ENCODE data around the gene GLRX5. TPM values are rescaled to one million over a fixed set of nuclear protein-coding genes. Genes with fewer than 3 reads are reported as not detected.

The GLRX5 gene
- total and polyA plus RNA-seq, 2 donors from 2014 or later, result 46.7 to 124 TPM

DNA sequence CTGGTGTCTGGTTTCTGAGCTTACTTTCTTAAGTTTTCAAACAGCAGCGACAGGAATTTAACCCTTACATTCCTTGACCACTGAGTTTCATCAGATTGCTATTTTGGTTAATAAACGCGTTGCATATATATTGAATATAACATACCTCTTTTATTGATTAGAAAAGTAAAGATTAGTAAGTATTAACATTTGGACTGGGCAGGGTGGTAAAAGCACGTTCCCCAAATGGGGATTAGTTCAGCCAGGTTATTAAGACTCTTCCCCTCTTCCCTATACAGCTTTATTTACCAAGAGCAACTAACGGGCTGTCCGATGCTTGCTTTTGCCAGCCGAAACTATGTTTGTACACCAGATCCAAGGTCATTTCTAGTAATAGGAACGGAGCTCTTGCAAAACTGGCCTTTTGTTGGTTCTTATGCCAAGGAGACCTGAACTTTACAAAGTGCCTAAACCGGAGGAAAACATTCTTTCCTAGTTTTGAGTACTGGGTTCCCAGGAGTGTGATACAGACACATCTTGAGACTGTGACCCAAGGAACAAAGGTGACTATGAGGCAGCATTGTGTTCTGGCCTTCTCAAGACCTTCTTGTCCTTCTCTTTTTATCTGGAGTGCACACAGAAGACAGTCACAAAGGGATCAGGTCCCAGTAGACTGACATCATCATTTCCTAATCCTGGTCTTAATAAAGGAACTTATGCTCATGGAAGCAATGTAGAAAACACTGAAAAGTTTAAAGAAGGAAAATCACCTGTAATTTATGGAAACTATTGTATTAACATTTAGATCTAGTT is 2.6 kb downstream of the GLRX5 start:
- DNase-seq (no peak), FAIRE-seq (no peak)
- H3K4me3 ChIP-seq (ENCODE audit: low read length in 3 of 3), result peak overlapping the region in 1 of 3 donors; percentile 78
- no peaks in the 10 kb centered on the region for H3K27me3 ChIP-seq (ENCODE audit: control insufficient read depth, insufficient read depth, low read length)
- no peaks in the 10 kb centered on the region for H3K36me3 ChIP-seq (ENCODE audit: control insufficient read depth in 2 of 3, insufficient read depth in 3 of 3, low read length in 3 of 3)
- peak overlapping the region in 1 of 3 donors; percentile 13 for H3K9ac ChIP-seq (ENCODE audit: low read length in 3 of 3)
- TF ChIP-seq, protein P1, sequence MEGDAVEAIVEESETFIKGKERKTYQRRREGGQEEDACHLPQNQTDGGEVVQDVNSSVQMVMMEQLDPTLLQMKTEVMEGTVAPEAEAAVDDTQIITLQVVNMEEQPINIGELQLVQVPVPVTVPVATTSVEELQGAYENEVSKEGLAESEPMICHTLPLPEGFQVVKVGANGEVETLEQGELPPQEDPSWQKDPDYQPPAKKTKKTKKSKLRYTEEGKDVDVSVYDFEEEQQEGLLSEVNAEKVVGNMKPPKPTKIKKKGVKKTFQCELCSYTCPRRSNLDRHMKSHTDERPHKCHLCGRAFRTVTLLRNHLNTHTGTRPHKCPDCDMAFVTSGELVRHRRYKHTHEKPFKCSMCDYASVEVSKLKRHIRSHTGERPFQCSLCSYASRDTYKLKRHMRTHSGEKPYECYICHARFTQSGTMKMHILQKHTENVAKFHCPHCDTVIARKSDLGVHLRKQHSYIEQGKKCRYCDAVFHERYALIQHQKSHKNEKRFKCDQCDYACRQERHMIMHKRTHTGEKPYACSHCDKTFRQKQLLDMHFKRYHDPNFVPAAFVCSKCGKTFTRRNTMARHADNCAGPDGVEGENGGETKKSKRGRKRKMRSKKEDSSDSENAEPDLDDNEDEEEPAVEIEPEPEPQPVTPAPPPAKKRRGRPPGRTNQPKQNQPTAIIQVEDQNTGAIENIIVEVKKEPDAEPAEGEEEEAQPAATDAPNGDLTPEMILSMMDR (IDR thresholded peaks at IDR 0.05; ENCODE audit: borderline replicate concordance, extremely low read depth, insufficient read depth), result no peak
- H3K4me1 ChIP-seq (ENCODE audit: control insufficient read depth in 2 of 3, insufficient read depth in 2 of 3, low read depth in 1 of 3, low read length in 3 of 3), result peaks cover 4 to 30% (median 23%) of the 10 kb centered on the region in 3 donors
- intact Hi-C loops (cut with DNase I), result no loop called here
- H3K9me3 ChIP-seq (ENCODE audit: control insufficient read depth in 2 of 3, insufficient read depth in 1 of 3, low read length in 3 of 3), result no peaks in the 10 kb centered on the region
- no peak overlapping the region for H3K27ac ChIP-seq (ENCODE audit: low read depth in 2 of 2, low read length in 2 of 2)

DNA sequence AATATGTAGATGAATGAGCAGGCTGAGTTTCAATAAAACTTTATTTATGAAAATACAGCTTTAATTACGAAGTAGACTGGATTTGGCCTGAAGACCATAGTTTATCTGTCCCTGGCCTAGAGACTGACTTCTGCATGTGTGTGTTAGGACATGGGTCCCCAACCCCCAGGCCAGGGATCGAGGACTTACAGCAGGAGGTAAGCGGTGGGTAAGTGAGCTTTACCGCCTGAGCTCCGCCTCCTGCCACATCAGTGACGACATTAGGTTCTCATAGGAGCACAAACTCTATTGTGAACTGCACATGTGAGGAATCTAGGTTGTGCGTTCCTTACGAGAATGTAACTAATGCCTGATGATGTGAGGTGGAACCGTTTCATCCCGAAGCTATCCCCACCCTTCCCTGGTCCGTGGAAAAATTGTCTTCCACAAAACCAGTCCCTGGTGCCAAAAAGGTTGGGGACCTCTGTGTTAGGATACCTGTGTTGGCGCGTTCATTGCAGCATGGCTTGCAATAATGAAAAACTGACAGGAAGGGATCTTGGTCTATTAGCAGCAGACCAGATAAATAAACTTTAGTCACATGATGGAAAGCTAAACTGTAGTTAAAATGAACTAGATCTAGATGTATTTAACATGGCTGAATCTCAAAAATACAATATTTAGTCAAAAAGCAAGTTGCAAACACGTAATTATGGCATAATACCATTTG is 4.1 kb downstream of the GLRX5 start:
- DNase-seq (no peak), FAIRE-seq (no peak)
- no peaks in the 10 kb centered on the region for H3K27me3 ChIP-seq (ENCODE audit: control insufficient read depth, insufficient read depth, low read length)
- intact Hi-C loops (cut with DNase I), result no loop called here
- no peak overlapping the region for H3K4me3 ChIP-seq (ENCODE audit: low read length in 3 of 3)
- no peak overlapping the region for H3K27ac ChIP-seq (ENCODE audit: low read depth in 2 of 2, low read length in 2 of 2)
- H3K36me3 ChIP-seq (ENCODE audit: control insufficient read depth in 2 of 3, insufficient read depth in 3 of 3, low read length in 3 of 3), result no peaks in the 10 kb centered on the region
- peaks cover 4 to 17% (median 10%) of the 10 kb centered on the region in 3 donors for H3K4me1 ChIP-seq (ENCODE audit: control insufficient read depth in 2 of 3, insufficient read depth in 2 of 3, low read depth in 1 of 3, low read length in 3 of 3)
- no peak overlapping the region for H3K9ac ChIP-seq (ENCODE audit: low read length in 3 of 3)
- TF ChIP-seq, protein P1 (IDR thresholded peaks at IDR 0.05; ENCODE audit: borderline replicate concordance, extremely low read depth, insufficient read depth), result no peak
- no peaks in the 10 kb centered on the region for H3K9me3 ChIP-seq (ENCODE audit: control insufficient read depth in 2 of 3, insufficient read depth in 1 of 3, low read length in 3 of 3)

DNA sequence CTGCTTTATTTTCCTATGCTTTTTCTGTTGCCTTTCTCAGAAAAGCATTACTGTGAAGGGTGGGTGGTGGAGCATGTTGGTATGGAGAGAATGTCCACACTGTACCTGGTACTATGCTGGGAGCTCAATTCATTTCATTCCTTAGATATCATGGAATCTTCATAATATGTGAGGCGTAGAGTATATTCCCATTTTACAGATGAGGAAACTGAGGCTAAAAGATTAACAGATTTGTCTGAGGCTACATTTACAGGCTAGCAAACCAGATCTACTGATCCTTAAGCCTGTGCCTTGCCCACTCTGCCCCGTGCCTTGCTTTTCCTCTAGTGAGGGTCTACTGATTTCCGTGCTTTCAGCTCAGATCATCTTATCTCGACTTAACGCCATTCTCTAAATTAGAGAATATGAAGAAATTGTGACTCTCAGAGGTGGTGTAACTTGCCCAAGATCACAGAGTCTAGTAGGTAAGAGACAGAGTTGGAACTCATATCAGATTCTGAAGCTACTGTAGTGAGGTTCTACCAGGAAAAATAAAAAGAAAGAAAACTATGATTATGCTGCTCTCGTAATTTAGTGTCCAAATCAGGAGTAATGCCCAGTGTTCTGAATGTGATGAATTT is 5.5 kb downstream of the GLRX5 start:
- no peak overlapping the region for H3K4me3 ChIP-seq (ENCODE audit: low read length in 3 of 3)
- no peak overlapping the region for H3K9ac ChIP-seq (ENCODE audit: low read length in 3 of 3)
- no peak overlapping the region for H3K27ac ChIP-seq (ENCODE audit: low read depth in 2 of 2, low read length in 2 of 2)
- H3K27me3 ChIP-seq (ENCODE audit: control insufficient read depth, insufficient read depth, low read length), result no peaks in the 10 kb centered on the region
- intact Hi-C loops (cut with DNase I), result no loop called here
- no peaks in the 10 kb centered on the region for H3K9me3 ChIP-seq (ENCODE audit: control insufficient read depth in 2 of 3, insufficient read depth in 1 of 3, low read length in 3 of 3)
- H3K4me1 ChIP-seq (ENCODE audit: control insufficient read depth in 2 of 3, insufficient read depth in 2 of 3, low read depth in 1 of 3, low read length in 3 of 3), result peaks cover 4 to 17% (median 10%) of the 10 kb centered on the region in 3 donors
- peaks cover 0 to 7% (median 4%) of the 10 kb centered on the region in 3 donors for H3K36me3 ChIP-seq (ENCODE audit: control insufficient read depth in 2 of 3, insufficient read depth in 3 of 3, low read length in 3 of 3)
- DNase-seq, result no peak
- TF ChIP-seq, protein P1 (IDR thresholded peaks at IDR 0.05; ENCODE audit: borderline replicate concordance, extremely low read depth, insufficient read depth), result no peak
- no peak for FAIRE-seq

Data from kidney (tissue), 14 donors.